22Rv1 (cell line): Measurements from ENCODE around the gene THSD4.

Experiments
- CTCF ChIP-seq: fragments of 450-650 bp; IDR thresholded peaks from 2 replicates; pipeline ENCODE4 v1.5.1; 2017; ENCODE audit warnings: mild to moderate bottlenecking
- ZFX ChIP-seq: fragments of 450-650 bp; IDR thresholded peaks from 2 replicates; pipeline ENCODE4 v1.6.1; 2017; ENCODE audit warnings: antibody characterized with exemption, borderline replicate concordance

- TF ChIP-seq CTCF (no peak), ZFX (no peak)
Observed at GRCh38 chr15:71599418-71600151, 484.3 kb downstream of the THSD4 start.
